HepG2 (cell line): Measurements from ENCODE around the gene TLE5. TPM values are rescaled to one million over a fixed set of nuclear protein-coding genes. Genes with fewer than 3 reads are reported as not detected.

Experiments
- DRAP1 ChIP-seq: IDR thresholded peaks from 2 replicates; pipeline ENCODE4 v1.6.1; 2016; ENCODE audit warnings: missing genetic modification reagents, missing compliant biosample characterization
- ELF4 ChIP-seq: sonication (generic); formaldehyde crosslinking; IDR thresholded peaks from 2 replicates; pipeline ENCODE4 v1.5.0; 2020; ENCODE audit warnings: missing genetic modification reagents, mild to moderate bottlenecking, moderate library complexity, borderline replicate concordance
- GFI1 ChIP-seq: sonication (generic); formaldehyde crosslinking; IDR thresholded peaks from 2 replicates; pipeline ENCODE4 v1.5.0; 2020; ENCODE audit warnings: missing genetic modification reagents, mild to moderate bottlenecking, borderline replicate concordance
- HNRNPK ChIP-seq: fragments of 200-400 bp; formaldehyde crosslinking; IDR thresholded peaks from 2 replicates; pipeline ENCODE4 v1.6.1; 2018; ENCODE audit warnings: low read length, low read depth, moderate library complexity, mild to moderate bottlenecking; ENCODE audit not compliant: poor library complexity, severe bottlenecking
- KMT2A ChIP-seq: sonication (generic); formaldehyde crosslinking; IDR thresholded peaks from 2 replicates; pipeline ENCODE4 v1.4.0; 2020; ENCODE audit warnings: missing genetic modification reagents
- NCOA1 ChIP-seq: sonication (generic); formaldehyde crosslinking; IDR thresholded peaks from 2 replicates; pipeline ENCODE4 v1.9.0; 2021; ENCODE audit warnings: missing genetic modification reagents
- PHF8 ChIP-seq: sonication (generic); formaldehyde crosslinking; IDR thresholded peaks from 2 replicates; pipeline ENCODE4 v1.5.0; 2020; ENCODE audit warnings: missing genetic modification reagents
- REXO4 ChIP-seq: sonication (generic); formaldehyde crosslinking; IDR thresholded peaks from 2 replicates; pipeline ENCODE4 v1.8.0; 2022; ENCODE audit warnings: missing genetic modification reagents, mild to moderate bottlenecking, borderline replicate concordance
- TCF7 ChIP-seq: sonication (generic); IDR thresholded peaks from 2 replicates; pipeline ENCODE4 v1.6.1; 2016; ENCODE audit warnings: antibody characterized with exemption, low read depth
- USF2 ChIP-seq, 2 experiments: sonication (generic) in 1 of 2; formaldehyde crosslinking in 1 of 2; IDR thresholded peaks; 2 replicates each; pipeline versions ENCODE4 v1.5.1 to v1.6.1; 2011 to 2020; ENCODE audit warnings: borderline replicate concordance in 1 of 2, low read depth in 1 of 2, low read length in 1 of 2, mild to moderate bottlenecking in 1 of 2, missing genetic modification reagents in 1 of 2, moderate library complexity in 1 of 2
- ZMAT3 ChIP-seq: sonication (generic); formaldehyde crosslinking; conservative IDR thresholded peaks from 2 replicates; pipeline ENCODE4 v1.7.0; 2021; ENCODE audit warnings: missing genetic modification reagents
- ZNF142 ChIP-seq: sonication (generic); formaldehyde crosslinking; IDR thresholded peaks from 2 replicates; pipeline ENCODE4 v1.4.0; 2020; ENCODE audit warnings: missing genetic modification reagents
- ZNF550 ChIP-seq: sonication (generic); formaldehyde crosslinking; IDR thresholded peaks from 2 replicates; pipeline ENCODE4 v1.4.0; 2020; ENCODE audit warnings: mild to moderate bottlenecking, missing genetic modification reagents, borderline replicate concordance
- ZNF737 ChIP-seq: sonication (generic); formaldehyde crosslinking; IDR thresholded peaks from 2 replicates; pipeline ENCODE4 v1.5.0; 2020; ENCODE audit warnings: missing genetic modification reagents, mild to moderate bottlenecking, borderline replicate concordance
- ZNF766 ChIP-seq: sonication (generic); formaldehyde crosslinking; IDR thresholded peaks from 2 replicates; pipeline ENCODE4 v1.5.0; 2020; ENCODE audit warnings: missing genetic modification reagents, borderline replicate concordance
- ZNF891 ChIP-seq: sonication (generic); formaldehyde crosslinking; IDR thresholded peaks from 2 replicates; pipeline ENCODE4 v1.5.0; 2020; ENCODE audit warnings: mild to moderate bottlenecking, missing genetic modification reagents
- ZSCAN20 ChIP-seq: sonication (generic); formaldehyde crosslinking; IDR thresholded peaks from 2 replicates; pipeline ENCODE4 v1.4.0; 2020; ENCODE audit warnings: missing genetic modification reagents, mild to moderate bottlenecking, borderline replicate concordance
- polyA plus RNA-seq, 8 experiments: library from polyadenylated mRNA; depleted of rRNA in 3 of 8; stranded (reverse) in 7 of 8; unstranded in 1 of 8; fragments of >200 nt; fragmentation: Illumina TruSeq in 4 of 8; extraction: Trizol in 4 of 8; gene quantifications; 2 replicates each; pipeline versions ENCODE4 v1.2.1 to v1.2.3, GENCODE V29; 2011 to 2016; ENCODE audit warnings: low read depth in 4 of 8, missing spikeins in 1 of 8, mixed read lengths in 1 of 8; ENCODE audit not compliant: insufficient read depth in 1 of 8
- total RNA-seq, 5 experiments: library from RNA; depleted of rRNA; stranded (reverse); fragments of >200 nt; fragmentation: Illumina TruSeq; extraction: Trizol; gene quantifications; 2 replicates each; pipeline ENCODE4 v1.2.3, GENCODE V29; 2016; ENCODE audit warnings: low read depth in 1 of 5
- TF ChIP-seq, protein P1 (sequence below): sonication (generic); formaldehyde crosslinking; IDR thresholded peaks from 2 replicates; pipeline ENCODE4 v1.4.0; 2020; ENCODE audit warnings: missing genetic modification reagents, mild to moderate bottlenecking, borderline replicate concordance

TLE5 gene
- total and polyA plus RNA-seq, 2 of the 13 experiments (the other 11 are each of a cell fraction or from before 2014, with no cell fraction given) = 62.8 to 189 TPM

DNA sequence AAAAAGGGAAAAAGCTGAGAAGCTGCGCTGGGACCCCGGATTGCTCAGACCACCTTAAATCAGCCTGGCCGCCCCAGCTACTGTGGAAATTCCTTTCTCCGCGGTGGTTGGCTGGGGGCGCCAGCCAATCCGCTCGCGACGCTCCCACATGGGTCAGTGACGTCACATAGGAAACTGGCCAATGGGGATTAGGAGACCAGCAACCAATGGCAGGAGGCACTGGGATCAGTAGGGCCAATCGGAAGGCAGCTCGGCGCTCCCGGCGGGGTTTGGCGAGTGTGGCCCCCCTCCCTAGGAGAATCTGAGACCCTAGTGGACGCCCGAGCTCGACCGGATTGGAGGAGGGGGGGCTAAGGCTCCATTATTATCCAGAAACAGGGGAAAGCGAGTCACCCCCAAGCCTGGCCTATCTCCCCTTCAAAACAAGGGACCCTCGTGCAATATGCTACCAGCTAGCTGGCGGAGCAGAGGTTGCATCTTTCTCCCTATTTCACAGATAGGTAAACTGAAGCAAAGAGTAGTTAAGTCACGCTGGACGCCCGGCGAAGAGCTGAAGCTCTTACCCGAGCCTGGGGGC is 26.7 kb downstream of the TLE5 start (continued):
- TF ChIP-seq USF2 (IDR thresholded peaks at IDR 0.05; ENCODE audit: low read depth, low read length) (no peak), USF2 (CRISPR knock-in tag; IDR thresholded peaks at IDR 0.05; ENCODE audit: borderline replicate concordance) (0 out of 2 replicates have a peak, but pooled peaks have one; percentile 27), KMT2A (no peak), ZNF550 (no peak), DRAP1 (CRISPR knock-in tag) (peak; percentile 22; the same call in 1 of the 2 replicates), ZMAT3 (CRISPR knock-in tag) (no peak), ELF4 (0 out of 2 replicates have a peak, but pooled peaks have one; percentile 11), HNRNPK (no peak), REXO4 (CRISPR knock-in tag) (no peak), ZNF142 (CRISPR knock-in tag) (no peak), ZNF891 (no peak), NCOA1 (CRISPR knock-in tag) (no peak), ZNF737 (CRISPR knock-in tag) (no peak), GFI1 (no peak), ZNF766 (no peak), PHF8 (CRISPR knock-in tag) (peak; percentile 40; the same call in 1 of the 2 replicates), TCF7 (no peak), ZSCAN20 (CRISPR knock-in tag) (no peak)
- TF ChIP-seq, protein P1, sequence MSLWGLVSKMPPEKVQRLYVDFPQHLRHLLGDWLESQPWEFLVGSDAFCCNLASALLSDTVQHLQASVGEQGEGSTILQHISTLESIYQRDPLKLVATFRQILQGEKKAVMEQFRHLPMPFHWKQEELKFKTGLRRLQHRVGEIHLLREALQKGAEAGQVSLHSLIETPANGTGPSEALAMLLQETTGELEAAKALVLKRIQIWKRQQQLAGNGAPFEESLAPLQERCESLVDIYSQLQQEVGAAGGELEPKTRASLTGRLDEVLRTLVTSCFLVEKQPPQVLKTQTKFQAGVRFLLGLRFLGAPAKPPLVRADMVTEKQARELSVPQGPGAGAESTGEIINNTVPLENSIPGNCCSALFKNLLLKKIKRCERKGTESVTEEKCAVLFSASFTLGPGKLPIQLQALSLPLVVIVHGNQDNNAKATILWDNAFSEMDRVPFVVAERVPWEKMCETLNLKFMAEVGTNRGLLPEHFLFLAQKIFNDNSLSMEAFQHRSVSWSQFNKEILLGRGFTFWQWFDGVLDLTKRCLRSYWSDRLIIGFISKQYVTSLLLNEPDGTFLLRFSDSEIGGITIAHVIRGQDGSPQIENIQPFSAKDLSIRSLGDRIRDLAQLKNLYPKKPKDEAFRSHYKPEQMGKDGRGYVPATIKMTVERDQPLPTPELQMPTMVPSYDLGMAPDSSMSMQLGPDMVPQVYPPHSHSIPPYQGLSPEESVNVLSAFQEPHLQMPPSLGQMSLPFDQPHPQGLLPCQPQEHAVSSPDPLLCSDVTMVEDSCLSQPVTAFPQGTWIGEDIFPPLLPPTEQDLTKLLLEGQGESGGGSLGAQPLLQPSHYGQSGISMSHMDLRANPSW (CRISPR knock-in tag) = 0 out of 2 replicates have a peak, but pooled peaks have one; percentile 25
